Adrenal gland (tissue), 5 donors: ENCODE results near the gene ESPNL.

Experiments
- POLR2A ChIP-seq, 2 donors: fragments of 450-650 bp; IDR thresholded peaks; one replicate each; pipeline ENCODE4 v1.6.1; 2017; ENCODE audit warnings: antibody characterized with exemption in 2 of 2, mild to moderate bottlenecking in 2 of 2, moderate library complexity in 1 of 2
- TF ChIP-seq, protein P1 (sequence below), 6 experiments: fragments of 450-650 bp in 4 of 6; fragments of 200-600 bp in 2 of 6; sonication (generic) in 1 of 6; IDR thresholded peaks; 1 replicate in 5 of 6; 2 replicates in 1 of 6; pipeline versions ENCODE4 v1.5.1 to v1.8.0; 2016 to 2021; ENCODE audit warnings: antibody characterized with exemption in 6 of 6, mild to moderate bottlenecking in 2 of 6, moderate library complexity in 1 of 6
- donor health status: DM: no; HTN: no; CAD: no.

GRCh38 chr2:238169708-238170251, 69.6 kb downstream of the ESPNL start:
- TF ChIP-seq, protein P1, sequence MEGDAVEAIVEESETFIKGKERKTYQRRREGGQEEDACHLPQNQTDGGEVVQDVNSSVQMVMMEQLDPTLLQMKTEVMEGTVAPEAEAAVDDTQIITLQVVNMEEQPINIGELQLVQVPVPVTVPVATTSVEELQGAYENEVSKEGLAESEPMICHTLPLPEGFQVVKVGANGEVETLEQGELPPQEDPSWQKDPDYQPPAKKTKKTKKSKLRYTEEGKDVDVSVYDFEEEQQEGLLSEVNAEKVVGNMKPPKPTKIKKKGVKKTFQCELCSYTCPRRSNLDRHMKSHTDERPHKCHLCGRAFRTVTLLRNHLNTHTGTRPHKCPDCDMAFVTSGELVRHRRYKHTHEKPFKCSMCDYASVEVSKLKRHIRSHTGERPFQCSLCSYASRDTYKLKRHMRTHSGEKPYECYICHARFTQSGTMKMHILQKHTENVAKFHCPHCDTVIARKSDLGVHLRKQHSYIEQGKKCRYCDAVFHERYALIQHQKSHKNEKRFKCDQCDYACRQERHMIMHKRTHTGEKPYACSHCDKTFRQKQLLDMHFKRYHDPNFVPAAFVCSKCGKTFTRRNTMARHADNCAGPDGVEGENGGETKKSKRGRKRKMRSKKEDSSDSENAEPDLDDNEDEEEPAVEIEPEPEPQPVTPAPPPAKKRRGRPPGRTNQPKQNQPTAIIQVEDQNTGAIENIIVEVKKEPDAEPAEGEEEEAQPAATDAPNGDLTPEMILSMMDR (IDR thresholded peaks at IDR 0.05), result no peak
- TF ChIP-seq POLR2A (IDR thresholded peaks at IDR 0.05), result no peak
